Right atrium auricular region (tissue), 2 donors: ENCODE data around the gene CCDC191. TPM values are rescaled to one million over a fixed set of nuclear protein-coding genes. Genes with fewer than 3 reads are reported as not detected.
A peak's percentile ranks its signal among the peaks of the same experiment; 100 is the strongest.

Experiments used
- DNase-seq: peaks from one replicate; pipeline ENCODE4 v3.0.0-alpha.2; 2019; ENCODE audit warnings: low spot score
- H3K27ac ChIP-seq, 2 donors: fragments of 200-600 bp; sonication (generic); 1 replicate in 1 of 2; 2 replicates in 1 of 2; pipeline ENCODE4 v1.5.1; 2016 to 2019
- H3K27me3 ChIP-seq, 2 donors: fragments of 200-600 bp; sonication (generic); one replicate each; pipeline versions ENCODE4 v1.5.1 to v1.6.0; 2017 to 2019
- H3K36me3 ChIP-seq: fragments of 200-600 bp; sonication (generic); one replicate; pipeline ENCODE4 v1.5.1; 2016
- H3K4me1 ChIP-seq, 2 donors: fragments of 200-600 bp; sonication (generic); one replicate each; pipeline versions ENCODE4 v1.5.1 to v1.6.0; 2017 to 2019
- H3K4me3 ChIP-seq, 2 donors: fragments of 200-600 bp; sonication (generic); 1 replicate in 1 of 2; 2 replicates in 1 of 2; pipeline ENCODE4 v1.5.1; 2017 to 2019; ENCODE audit warnings: mild to moderate bottlenecking in 1 of 2, moderate library complexity in 1 of 2
- H3K9me3 ChIP-seq, 2 donors: fragments of 200-600 bp; sonication (generic); one replicate each; pipeline ENCODE4 v1.5.1; 2019
- CTCF ChIP-seq, 2 donors: fragments of 200-600 bp; sonication (generic); IDR thresholded peaks; one replicate each; pipeline ENCODE4 v1.5.1; 2019; ENCODE audit warnings: antibody characterized with exemption in 2 of 2
- total RNA-seq, 2 donors: library from RNA; depleted of rRNA; stranded (reverse); fragments of >200 nt; gene quantifications; one replicate each; pipeline ENCODE4 v1.1.0, GENCODE V29; 2016

Gene CCDC191
- total RNA-seq, 2 donors from 2014 or later, result 0.75 to 1.3 TPM

GRCh38 chr3:114071786-114072185, 15.5 kb upstream of the CCDC191 start:
- no peak for TF ChIP-seq CTCF (IDR thresholded peaks at IDR 0.05)
- Histone ChIP-seq H3K36me3 (peaks cover 57% of the 10 kb centered on the region), H3K9me3 (no peaks in the 10 kb centered on the region), H3K4me3 (no peak overlapping the region), H3K4me1 (no peaks in the 10 kb centered on the region), H3K27ac (no peak overlapping the region), H3K27me3 (no peaks in the 10 kb centered on the region)
- DNase-seq, result no peak

GRCh38 chr3:114068336-114068735, 12.0 kb upstream of the CCDC191 start:
- no peak for TF ChIP-seq CTCF (IDR thresholded peaks at IDR 0.05)
- Histone ChIP-seq H3K36me3 (peaks cover 22% of the 10 kb centered on the region), H3K27ac (no peak overlapping the region), H3K9me3 (no peaks in the 10 kb centered on the region), H3K27me3 (no peaks in the 10 kb centered on the region), H3K4me3 (no peak overlapping the region), H3K4me1 (no peaks in the 10 kb centered on the region)
- no peak for DNase-seq

GRCh38 chr3:114067804-114068203, 11.5 kb upstream of the CCDC191 start:
- Histone ChIP-seq H3K4me3 (no peak overlapping the region), H3K9me3 (no peaks in the 10 kb centered on the region), H3K27me3 (no peaks in the 10 kb centered on the region), H3K36me3 (peaks cover 18% of the 10 kb centered on the region), H3K4me1 (no peaks in the 10 kb centered on the region), H3K27ac (no peak overlapping the region)
- no peak for DNase-seq
- no peak for TF ChIP-seq CTCF (IDR thresholded peaks at IDR 0.05)

- no peak overlapping the region for H3K27ac ChIP-seq
- no peaks in the 10 kb centered on the region for H3K9me3 ChIP-seq
- DNase-seq, result no peak
- no peaks in the 10 kb centered on the region for H3K27me3 ChIP-seq
- TF ChIP-seq CTCF (IDR thresholded peaks at IDR 0.05), result no peak
- no peak overlapping the region for H3K4me3 ChIP-seq
- no peaks in the 10 kb centered on the region for H3K36me3 ChIP-seq
- H3K4me1 ChIP-seq, result peaks cover 0 to 19% of the 10 kb centered on the region in 2 donors
Measured at GRCh38 chr3:114060906-114061655, 4.8 kb upstream of the CCDC191 start.

- Histone ChIP-seq H3K27ac (no peak overlapping the region), H3K27me3 (no peaks in the 10 kb centered on the region), H3K4me3 (no peak overlapping the region), H3K36me3 (no peaks in the 10 kb centered on the region), H3K9me3 (no peaks in the 10 kb centered on the region), H3K4me1 (peaks cover 0 to 19% of the 10 kb centered on the region in 2 donors)
- no peak for TF ChIP-seq CTCF (IDR thresholded peaks at IDR 0.05)
- no peak for DNase-seq
Measured at GRCh38 chr3:114058646-114059045, 2.3 kb upstream of the CCDC191 start.

- Histone ChIP-seq H3K4me1 (peaks cover 0 to 19% of the 10 kb centered on the region in 2 donors), H3K4me3 (peak overlapping the region; percentile 69 to 72), H3K27me3 (no peaks in the 10 kb centered on the region), H3K36me3 (no peaks in the 10 kb centered on the region), H3K27ac (peak overlapping the region; percentile 81 to 83), H3K9me3 (no peaks in the 10 kb centered on the region)
- no peak for DNase-seq
- no peak for TF ChIP-seq CTCF (IDR thresholded peaks at IDR 0.05)
Measured at GRCh38 chr3:114057011-114057347, 653 bp upstream of the CCDC191 start.
